GM18519 (cell line): ENCODE measurements around the gene MNX1.

Experiments used
- ATAC-seq: cut with Tn5 transposase; IDR thresholded peaks from one replicate; pipeline ENCODE4 v1.9.1; 2021; ENCODE audit warnings: mild to moderate bottlenecking, moderate library complexity; ENCODE audit not compliant: unreplicated experiment, low FRiP score

Gene MNX1

GRCh38 chr7:157017149-157017548, 6.7 kb upstream of the MNX1 start:
- ATAC-seq: no peak

GRCh38 chr7:157016352-157017041, 6.0 kb upstream of the MNX1 start:
- peak; percentile 57 for ATAC-seq

- ATAC-seq: peak; percentile 5
Measured at GRCh38 chr7:157016024-157016351, 5.5 kb upstream of the MNX1 start.

GRCh38 chr7:157014635-157015555, 4.4 kb upstream of the MNX1 start:
- no peak for ATAC-seq

- ATAC-seq: no peak
Measured at GRCh38 chr7:157013602-157014549, 3.4 kb upstream of the MNX1 start.

GRCh38 chr7:157013101-157013500, 2.6 kb upstream of the MNX1 start:
- no peak for ATAC-seq

GRCh38 chr7:157012113-157012547, 1.7 kb upstream of the MNX1 start:
- ATAC-seq: no peak

- ATAC-seq: peak; percentile 12
Measured at GRCh38 chr7:157011333-157012112, 1.1 kb upstream of the MNX1 start.

- ATAC-seq: peak; percentile 34
Measured at GRCh38 chr7:157009778-157010587, 480 bp downstream of the MNX1 start.

- ATAC-seq: no peak
Measured at GRCh38 chr7:157009170-157009777, 1.2 kb downstream of the MNX1 start.

- ATAC-seq: no peak
Measured at GRCh38 chr7:157008206-157009169, 2.0 kb downstream of the MNX1 start.

GRCh38 chr7:157007470-157008066, 2.9 kb downstream of the MNX1 start:
- ATAC-seq: no peak

- ATAC-seq: no peak
Measured at GRCh38 chr7:157006829-157007469, 3.5 kb downstream of the MNX1 start.

GRCh38 chr7:157006205-157006747, 4.2 kb downstream of the MNX1 start:
- ATAC-seq: no peak

GRCh38 chr7:157005456-157006204, 4.8 kb downstream of the MNX1 start:
- no peak for ATAC-seq
